HG02943 (cell line): ENCODE results near the gene CCP110.

Source experiments
- ATAC-seq: cut with Tn5 transposase; IDR thresholded peaks from one replicate; pipeline ENCODE4 v1.9.1; 2021; ENCODE audit warnings: mild to moderate bottlenecking, low read depth, moderate library complexity; ENCODE audit not compliant: unreplicated experiment

Gene CCP110

DNA sequence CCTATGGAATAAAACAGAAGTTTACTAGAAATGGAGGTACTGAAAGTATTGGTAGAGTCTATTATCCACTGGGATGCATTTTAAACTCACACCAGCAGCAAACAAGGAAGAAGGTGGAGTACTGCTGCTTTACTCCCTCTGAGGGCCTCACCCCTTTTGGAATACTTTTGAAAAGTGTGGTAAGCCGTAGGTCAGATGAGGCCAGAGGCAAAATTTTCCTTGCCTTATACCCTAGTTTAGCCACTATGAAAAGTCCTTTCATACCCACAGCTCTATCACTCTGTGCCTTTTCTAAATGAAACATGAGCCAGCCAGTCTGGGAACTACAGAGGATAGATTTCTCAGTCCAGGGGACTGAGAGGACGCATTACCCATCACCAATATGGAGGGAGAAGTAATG, 15.9 kb upstream of the CCP110 start:
- no peak for ATAC-seq

DNA sequence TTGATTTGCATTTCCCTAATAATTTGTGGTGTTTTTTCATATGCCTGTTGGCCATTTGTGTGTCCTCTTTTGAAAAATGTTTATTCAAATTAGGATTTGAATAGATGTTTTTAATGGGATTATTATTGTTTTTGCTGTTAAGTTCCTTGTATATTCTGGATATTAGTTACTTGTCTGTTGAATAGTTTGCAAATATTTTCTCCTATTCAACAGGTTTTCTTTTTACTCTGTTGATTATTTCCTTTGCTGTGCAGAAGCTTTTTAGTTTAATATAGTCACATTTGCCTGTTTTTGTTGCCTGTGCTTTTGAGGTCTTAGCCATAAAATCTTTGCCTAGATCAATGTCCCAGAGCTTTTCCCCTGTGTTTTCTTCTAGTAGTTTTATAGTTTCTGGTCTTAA, 11.4 kb upstream of the CCP110 start:
- ATAC-seq, result no peak

DNA sequence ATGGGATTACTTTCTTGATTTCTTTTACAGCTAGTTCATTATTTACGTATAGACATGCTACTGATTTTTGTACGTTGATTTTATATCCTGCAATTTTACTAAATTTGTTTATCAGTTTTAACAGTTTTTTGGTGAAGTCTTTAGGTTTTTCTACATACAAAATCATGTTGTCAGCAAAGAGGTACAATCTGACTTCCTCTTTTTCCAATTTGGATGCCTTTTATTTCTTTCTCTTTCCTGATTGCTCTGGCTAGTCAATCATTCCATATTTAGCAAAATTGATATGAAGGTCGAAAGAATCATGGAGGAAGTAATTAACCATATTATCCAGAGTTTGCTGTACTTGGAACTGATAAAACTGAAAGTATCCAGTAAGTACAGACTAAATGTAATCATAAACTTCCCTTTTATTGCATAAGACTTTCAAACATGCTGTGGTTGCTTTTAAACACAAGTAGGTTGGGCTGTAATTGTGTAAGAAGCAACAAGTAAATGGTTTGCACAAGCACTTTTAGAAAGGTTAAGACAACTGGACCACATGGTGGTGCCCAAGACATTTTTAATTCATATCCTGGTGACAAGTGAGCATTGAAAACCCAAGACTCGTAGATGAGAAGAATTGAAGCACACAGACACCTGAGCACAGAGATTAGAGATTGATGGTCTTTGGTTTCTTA, 10.2 kb upstream of the CCP110 start:
- ATAC-seq, result no peak

DNA sequence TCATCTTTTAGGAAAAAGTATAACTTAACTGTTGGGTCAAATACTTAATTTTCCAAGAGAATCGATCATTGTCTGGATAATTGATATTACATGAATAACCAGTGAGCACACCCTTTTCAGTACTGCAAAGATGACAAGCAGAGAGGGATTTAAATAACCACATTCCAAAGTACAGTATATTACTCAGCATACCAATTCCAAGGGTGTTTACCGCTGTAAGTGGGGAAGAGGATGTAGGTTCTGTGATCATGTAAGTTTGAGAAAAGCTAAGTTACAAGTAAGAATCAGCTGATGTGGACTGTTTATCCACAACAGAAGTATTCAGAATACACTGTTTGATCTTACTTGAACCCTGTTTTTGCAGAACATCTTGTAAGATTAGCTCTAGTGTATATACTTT, 8.0 kb upstream of the CCP110 start:
- ATAC-seq, result no peak

DNA sequence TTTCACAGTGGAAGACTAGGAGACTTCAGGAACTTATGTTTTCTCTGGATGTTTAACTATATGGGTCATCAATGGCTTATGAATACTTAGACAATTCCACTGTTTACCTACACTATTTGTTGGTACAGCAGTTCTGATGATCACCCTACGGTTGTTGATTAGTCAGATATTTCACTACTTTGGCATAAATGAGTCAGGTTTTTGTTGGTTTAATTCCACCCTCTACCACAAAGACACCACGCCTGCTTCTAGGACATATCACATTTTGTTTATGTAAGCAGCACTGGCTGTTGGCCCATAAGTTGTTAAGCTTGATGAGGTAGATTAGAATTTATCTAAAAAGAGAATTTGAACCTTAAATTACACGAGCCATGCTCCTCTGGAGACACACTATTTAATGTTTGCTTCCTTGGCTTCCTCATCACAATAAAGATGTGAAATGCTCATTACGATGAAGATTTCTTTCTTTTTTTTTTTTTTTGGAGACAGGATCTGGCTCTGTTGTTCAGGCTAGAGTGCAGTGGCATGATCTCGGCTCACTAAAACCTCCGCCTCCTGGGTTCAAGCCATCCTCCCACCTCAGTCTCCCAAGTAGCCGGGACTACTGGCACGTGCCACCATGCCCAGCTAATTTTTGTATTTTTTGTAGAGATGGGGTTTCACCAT, 6.2 kb upstream of the CCP110 start:
- ATAC-seq, result no peak

DNA sequence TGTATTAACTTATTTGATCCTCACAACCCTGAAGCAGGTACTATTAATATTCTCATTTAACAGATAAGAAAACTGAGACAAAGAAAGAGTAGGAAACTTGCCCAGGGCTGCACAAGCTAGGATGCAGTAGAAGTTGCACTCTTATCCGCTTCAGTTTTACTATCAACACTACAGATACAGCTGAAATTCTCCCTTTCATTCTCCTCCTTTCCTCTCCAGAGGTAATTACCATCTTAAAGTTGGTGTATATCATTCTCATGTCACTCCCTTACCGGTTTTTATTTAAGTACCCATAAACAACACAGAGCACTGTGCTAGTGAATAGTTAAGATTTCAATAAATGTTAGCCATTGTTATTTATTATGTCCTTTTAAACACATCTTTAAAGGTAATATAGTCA, 5.4 kb upstream of the CCP110 start:
- ATAC-seq, result no peak

DNA sequence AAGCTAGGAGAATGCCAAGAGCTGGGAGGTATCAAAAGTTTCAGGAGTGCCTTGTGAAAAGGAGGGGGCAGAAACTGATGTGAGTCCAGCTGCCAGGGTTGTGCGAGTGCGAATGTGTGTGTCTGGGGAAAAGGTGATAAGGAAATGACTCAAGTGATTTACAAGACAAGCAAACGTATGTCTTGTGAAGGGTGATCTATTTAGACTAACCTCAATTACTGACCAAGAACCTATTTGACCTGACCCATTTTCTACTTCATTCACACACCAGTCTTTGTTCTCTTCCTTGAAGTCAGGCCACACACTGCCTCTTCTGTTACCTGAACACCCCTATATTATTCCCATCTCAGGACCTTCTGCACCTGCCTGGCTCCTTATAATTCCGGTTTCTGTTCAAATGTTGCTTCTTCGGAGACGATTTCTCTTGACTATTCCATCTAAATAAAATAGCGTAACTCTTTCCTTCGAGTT, 2.8 kb upstream of the CCP110 start:
- ATAC-seq, result no peak

DNA sequence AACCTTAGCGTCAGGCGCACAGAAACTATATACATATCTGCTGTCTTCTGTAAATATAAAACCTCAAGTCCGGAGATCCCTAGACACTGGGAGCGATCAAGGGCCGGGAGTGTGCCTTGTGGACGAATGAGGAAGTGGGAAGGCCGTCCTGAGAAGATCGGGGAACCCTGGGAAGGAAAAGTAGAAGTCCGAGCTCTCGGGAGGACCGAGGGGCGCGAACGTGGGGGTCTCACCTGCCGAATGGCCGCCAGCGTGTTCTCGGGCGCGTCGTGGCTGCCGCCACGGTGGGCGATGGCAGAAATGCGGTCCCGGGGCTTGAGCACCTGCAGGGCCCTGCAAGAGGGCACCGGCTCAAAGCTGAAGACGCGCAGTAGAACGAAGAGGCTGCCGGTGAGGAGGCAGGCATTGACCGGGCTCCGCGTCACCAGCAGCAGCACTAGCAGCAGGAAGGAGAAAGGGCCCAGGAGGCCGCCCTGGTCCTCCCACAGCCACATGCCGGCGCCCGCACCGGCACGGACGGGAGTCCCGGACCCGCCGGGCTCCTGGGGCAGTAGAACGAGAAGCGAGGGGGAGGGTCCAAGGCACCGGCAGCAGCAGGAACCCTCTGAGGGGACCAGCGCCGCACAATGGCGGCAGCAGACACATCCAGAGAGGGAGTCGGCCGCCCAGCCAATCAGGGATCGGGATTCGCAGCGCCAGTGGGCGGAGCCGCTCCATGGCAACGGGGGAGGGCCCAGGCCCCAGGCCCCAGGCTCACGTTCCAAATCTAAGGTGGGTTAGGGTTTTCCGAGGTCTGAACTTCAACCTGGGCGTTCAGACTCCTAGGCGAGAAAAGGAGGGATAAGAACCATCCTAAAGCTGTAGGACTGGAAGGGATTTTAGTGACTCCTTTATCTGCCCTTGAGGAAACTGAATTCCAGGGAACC, 2.0 kb upstream of the CCP110 start, which contains the start of gene GDE1:
Gene GDE1, minus strand, starts transcription at position 628 of the 926 bp plus-strand sequence. Its CDS starts 134 bp downstream, at position 494.
- ATAC-seq, result peak; percentile 67

DNA sequence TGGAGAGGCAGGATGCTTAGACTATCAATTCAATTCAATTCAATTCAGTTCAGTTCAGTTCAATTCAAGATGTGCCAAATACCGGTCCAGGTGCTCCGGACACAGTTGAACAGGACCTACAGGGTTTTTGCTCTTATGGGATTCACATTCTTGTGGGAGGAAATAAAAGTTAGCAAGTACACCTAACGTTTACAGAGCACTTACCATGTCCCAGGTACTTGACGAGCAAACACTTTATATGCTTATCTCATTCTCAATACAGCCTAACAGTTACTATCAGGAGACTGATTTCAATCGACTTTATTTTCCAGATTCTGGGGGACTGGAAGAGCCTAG, 1.4 kb upstream of the CCP110 start:
- no peak for ATAC-seq

DNA sequence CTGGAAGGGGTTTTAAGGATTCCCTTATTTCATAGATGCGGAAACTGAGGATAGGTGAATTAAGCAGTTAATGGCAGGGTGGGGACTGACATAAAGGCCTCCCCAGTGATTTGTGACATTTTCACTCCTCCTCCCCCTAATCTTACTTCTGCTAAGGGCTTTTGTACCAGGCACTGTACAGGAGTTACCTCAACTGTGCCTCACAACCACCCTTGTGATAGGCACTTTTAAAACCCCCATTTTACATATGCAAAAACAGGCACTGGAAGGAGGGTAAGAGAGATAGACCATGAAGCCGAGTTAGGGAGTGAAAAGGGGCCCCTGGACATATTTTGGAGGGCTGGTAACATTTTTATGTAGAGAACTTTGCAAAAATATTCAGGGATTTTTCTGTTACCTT, 982 bp upstream of the CCP110 start:
- no peak for ATAC-seq

DNA sequence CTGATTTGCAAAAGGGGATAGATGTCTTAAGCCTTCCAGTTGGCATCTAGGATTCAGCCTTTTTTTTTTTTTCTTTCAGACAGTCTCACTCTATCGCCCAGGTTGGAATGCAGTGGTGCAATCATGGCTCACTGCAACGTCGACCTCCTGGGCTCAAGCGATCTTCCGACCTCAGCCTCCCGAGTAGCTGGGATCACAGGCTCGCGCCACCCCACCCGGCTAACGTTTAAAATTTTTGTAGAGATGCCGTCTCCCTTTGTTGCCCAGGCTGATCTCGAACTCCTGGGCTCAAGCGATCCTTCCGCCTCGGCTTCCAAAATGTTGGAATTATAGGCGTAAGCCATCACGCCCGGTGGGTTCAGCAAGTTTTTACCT, 571 bp upstream of the CCP110 start:
- ATAC-seq, result no peak

DNA sequence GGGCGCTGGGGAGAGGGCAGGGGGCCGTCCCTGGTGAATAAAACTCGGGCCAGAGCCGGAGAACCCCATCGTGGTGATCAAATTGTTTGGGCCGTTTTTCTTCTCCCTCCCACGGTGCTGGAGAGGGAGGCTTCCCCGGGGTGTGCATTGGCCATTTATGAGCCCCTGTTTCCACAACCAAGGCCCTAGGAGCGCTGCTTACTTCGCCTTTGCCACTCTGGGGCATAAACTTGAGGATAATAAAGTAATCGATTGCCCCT, 544 bp downstream of the CCP110 start:
- no peak for ATAC-seq

DNA sequence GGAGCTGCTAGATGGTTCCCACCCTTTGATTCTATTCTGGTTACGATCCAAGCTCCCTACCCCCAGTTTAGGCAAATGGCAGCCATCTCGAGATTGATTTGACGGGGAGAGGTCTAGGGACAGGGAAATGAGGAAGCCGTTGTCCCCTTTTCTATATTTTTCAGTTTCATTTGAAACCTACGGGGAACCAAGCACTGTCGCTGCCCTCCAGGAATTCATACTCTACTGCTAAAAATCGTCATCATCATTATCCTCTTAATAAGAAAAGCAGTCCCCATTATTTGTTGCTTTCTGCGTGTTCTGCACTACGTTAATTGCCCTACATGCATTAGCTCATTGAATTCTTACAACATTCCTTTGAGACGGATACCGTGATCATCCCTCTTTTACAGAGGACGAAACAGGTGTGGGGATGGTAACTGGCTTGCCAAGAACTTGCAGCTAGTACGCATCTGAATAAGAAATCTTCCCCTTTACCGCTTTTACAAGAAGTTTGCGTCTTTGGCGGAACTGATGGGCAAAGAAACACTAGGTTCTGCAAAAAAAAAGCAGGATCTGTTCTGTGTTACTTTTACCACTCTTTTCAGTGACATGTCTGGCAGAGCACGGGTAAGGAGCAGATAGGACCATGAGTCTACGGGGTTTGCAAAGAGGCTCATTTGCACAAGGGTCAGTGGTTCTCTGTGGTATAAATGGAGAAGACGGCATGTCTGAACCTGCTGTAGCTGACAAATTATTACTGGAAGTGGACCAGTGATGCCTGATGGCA, 1.1 kb downstream of the CCP110 start:
- no peak for ATAC-seq

DNA sequence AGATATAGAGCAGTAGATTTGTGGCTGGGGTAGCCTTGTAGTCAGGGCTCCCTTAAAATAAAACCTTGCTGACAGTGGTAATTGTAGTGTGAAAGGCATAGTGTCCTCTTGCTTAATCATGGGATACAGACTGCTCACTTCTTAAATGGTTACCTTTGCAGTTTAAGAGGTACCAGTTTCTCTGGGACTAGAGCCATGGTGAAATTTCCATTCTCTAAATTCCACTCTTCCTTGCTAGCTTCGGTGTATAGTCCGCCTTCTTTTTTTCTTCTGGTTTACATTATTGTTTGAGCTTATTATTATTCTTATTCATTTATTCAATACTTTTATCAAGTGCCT, 1.6 kb downstream of the CCP110 start:
- no peak for ATAC-seq

DNA sequence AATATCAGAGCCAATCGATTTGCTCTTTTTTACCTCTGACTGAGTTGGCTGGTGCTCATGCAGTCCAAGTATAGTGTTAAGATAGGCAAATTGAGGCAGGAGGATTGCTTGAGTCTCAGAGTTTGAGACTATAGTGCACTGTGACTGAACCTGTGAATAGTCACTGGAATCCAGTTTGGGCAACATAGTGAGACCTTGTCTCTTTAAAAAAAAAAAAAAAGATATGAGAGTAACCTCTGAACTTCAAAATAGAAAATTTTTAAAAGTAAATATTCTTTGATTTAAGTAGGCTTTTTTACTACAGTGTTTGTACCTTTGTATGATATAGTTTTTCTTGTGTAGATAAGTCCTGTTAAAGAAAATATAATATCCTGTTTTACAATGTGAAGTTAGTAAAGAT, 3.4 kb downstream of the CCP110 start:
- no peak for ATAC-seq

DNA sequence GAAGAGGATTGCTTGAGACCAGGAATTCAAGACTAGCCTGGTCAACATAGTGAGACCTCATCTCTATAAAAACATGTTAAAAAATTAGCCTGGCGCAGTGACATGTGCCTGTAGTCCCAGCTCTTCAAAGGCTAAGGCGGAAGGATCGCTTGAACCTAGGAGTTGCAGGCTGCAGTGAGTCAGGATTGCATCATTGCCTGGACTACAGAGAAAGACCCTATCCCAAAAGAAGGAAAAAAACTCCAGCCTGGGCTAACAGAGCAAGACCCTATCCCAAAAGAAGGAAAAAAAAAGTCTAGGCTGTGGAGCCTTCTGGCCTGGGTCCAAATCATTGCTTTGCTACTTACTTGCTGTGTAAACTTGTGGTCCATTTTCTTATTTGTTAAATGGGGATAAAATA, 4.9 kb downstream of the CCP110 start:
- ATAC-seq, result no peak

DNA sequence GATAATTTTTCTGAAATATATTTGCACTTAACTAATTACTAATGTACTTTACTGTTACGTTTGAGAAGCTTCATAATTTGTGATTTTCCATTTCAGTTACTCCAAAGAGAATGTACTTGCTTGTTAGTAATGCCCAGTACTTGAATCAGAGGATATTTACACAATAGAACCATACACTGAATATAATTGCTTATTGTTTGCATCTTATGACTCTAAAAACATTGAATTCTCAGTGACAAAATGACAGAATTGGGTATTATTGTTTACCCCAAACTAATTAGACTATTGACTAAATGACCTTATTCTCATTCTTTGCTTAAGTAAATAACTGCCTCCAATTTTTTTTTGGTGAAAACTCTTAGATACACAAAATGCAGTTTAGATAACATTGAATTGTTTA, 8.9 kb downstream of the CCP110 start:
- no peak for ATAC-seq

DNA sequence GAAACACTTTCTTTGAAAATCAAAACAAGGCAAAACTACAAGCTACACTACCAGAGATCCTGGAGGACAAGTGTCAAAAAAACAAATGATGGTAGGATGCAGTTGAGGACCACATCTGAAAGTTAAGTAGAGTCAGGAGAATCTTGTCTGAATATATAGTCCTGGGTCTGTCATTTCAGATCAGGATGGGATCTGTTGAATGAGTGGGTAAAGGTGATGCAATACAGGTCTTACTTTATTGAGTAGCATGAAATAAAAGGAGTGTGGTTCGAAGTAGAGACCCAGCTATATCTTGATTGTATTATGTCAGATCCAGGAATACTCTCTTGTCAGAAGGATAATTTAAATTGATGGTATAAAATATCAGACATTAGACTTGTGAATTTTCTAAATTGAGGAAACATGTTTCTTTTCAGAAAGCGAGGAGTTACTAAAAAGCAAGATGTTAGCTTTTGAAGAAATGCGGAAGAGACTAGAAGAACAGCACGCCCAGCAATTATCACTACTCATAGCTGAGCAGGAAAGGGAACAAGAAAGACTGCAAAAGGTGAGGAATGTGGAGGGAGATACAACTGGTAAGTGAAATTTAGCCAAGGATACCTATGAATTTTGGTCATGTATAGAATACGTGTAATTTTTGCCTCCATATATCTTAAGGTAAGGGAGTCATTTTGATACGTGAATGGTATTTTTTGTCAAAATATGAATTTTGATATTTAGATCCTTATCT, 16.7 kb downstream of the CCP110 start:
- ATAC-seq, result no peak

DNA sequence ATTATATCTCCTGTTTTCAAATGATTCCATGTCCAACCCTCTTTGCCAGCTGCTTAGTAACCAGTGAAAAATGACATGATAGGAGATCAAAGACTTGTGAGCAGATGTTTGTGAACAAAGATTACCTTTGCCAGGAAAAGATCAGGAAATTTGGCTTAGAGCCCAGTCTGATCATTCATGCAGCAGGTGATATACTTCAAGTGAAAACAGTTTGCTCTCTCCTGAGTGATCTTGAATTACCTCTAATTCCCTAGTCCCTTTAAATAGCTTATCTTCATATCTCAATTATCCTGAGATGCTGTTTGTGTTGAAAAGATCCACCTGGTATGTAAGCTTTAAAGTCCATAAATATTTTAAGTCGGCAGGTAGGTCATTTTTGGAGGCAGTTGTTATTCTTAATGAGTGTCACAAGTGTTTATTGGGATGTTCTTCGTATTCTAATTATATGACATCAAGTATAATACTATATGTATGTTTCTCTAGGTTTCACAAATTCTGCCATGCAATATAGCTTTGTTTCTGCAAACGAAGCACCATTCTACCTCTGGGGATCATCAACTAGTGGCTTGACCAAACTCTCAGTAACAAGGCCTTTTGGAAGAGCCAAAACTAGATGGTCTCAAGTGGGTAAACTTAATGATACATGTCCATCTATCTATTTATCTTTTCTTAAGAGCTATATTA, 18.5 kb downstream of the CCP110 start:
- ATAC-seq, result no peak
